D721Med (cell line): ENCODE results near the gene MAML1.

ENCODE experiments used
- DNase-seq: peaks from one replicate; pipeline ENCODE4 v3.0.0; 2011; ENCODE audit warnings: low spot score; ENCODE audit not compliant: insufficient read length
- FAIRE-seq: peaks from 2 replicates; lab custom pipeline; 2011; peaks lifted over from hg19 to GRCh38; lab: Jason Lieb, UNC
- TF ChIP-seq, protein P1 (sequence below): IDR thresholded peaks from 2 replicates; pipeline ENCODE4 v1.5.1; 2012; ENCODE audit warnings: mild to moderate bottlenecking, control low read depth; ENCODE audit not compliant: insufficient read depth; ENCODE audit errors: missing control alignments

Gene MAML1

DNA sequence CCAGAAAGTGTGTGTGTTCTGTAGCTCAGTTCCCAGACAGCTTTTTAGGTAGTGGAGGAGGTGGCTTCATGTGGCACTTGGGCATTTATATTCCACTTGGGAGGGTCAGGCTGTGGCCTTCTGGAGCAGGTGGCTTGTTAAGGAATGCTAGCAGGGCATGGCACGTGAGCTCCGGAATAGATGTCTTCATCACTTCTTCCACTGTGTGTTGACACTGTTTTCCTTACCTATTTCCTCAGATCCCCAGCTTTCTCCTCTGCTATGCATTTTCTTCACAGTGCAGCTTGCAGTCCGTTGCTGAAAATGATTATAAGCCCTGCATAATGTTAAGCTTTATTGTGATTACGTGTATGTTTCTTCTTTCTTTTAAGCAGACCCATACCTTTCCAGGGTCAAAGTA is 3.3 kb upstream of the MAML1 start:
- FAIRE-seq = no peak

GRCh38 chr5:179729727-179730126 is 2.9 kb upstream of the MAML1 start:
- TF ChIP-seq, protein P1, sequence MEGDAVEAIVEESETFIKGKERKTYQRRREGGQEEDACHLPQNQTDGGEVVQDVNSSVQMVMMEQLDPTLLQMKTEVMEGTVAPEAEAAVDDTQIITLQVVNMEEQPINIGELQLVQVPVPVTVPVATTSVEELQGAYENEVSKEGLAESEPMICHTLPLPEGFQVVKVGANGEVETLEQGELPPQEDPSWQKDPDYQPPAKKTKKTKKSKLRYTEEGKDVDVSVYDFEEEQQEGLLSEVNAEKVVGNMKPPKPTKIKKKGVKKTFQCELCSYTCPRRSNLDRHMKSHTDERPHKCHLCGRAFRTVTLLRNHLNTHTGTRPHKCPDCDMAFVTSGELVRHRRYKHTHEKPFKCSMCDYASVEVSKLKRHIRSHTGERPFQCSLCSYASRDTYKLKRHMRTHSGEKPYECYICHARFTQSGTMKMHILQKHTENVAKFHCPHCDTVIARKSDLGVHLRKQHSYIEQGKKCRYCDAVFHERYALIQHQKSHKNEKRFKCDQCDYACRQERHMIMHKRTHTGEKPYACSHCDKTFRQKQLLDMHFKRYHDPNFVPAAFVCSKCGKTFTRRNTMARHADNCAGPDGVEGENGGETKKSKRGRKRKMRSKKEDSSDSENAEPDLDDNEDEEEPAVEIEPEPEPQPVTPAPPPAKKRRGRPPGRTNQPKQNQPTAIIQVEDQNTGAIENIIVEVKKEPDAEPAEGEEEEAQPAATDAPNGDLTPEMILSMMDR = no peak
- DNase-seq = no peak
- no peak for FAIRE-seq

More for the DNA sequence above, 3.3 kb upstream of the MAML1 start:
- no peak for DNase-seq
- TF ChIP-seq, protein P1 = no peak

DNA sequence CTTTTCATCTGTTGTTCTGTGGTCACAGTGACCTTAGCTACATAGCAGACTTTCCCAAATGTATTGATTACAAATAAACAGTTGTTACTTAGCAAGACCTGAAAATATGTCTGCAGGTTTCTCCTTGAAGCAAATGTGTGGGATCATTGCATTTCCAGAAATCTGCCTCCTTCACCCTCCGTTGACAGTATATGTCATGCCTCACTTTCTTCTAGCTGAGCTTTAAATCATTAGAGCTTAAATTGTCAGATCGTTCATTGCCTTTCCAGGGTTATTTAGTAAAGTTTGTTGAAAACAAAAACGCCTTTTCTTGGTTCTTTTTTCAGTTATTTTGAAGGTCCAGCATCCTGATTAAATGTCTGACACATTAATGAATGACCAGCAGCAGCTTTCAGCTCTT is 2.3 kb upstream of the MAML1 start:
- DNase-seq (no peak), FAIRE-seq (no peak)
- TF ChIP-seq, protein P1 = no peak

DNA sequence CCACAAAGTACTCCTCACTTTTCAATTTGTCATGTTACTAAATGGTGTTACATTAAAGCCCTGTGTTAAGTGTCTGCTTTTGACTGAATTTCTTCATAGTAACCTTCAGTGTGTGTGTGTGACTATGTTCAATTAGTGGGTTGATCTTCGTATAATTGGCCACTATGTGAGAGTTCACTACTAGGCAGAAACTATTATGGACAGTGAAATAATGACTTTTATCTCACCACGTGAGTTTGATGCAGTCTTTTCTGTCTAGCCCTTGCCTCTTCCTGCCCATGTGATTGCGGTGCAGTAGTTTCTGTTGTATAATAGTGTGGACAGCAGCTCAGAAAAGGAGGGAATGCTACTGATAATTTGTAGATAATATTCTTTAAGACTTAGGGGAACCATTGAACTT is 1.8 kb upstream of the MAML1 start:
- TF ChIP-seq, protein P1 = no peak
- FAIRE-seq (no peak), DNase-seq (no peak)

DNA sequence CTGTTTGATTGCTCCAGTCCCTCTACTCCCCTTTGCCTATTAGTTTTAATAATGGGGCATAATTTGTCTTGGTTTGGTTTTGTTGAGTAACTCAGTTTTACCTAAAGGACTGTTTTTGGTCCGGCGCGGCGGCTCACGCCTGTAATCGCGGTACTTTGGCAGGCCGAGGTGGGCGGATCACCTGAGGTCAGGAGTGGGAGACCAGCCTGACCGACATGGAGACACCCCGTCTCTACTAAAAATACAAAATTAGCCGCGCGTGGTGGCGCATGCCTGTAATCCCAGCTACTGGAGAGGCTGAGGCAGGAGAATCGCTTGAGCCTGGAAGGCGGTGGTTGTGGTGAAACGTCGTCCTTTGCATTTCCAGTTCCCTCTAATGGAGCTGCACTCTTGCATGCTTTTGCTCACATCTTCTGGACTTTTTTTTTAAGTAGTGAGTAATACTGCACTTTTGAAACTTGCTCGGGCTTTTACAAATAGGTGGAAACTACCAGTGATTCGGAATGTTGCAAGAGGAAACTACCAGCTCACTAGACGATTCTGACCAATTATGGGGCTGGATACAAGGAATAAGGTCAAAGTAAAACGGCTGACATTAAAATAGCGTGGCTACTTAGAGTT is 721 bp upstream of the MAML1 start:
- FAIRE-seq (no peak), DNase-seq (no peak)
- TF ChIP-seq, protein P1 = no peak

GRCh38 chr5:179732918-179733771 is 523 bp downstream of the MAML1 start:
- no peak for DNase-seq
- TF ChIP-seq, protein P1 = no peak
- FAIRE-seq = no peak

- no peak for FAIRE-seq
- no peak for DNase-seq
- TF ChIP-seq, protein P1 = no peak
Measured at GRCh38 chr5:179733772-179734126, 1.1 kb downstream of the MAML1 start.
